Measurements from ENCODE around the gene SPZ1.

DNA sequence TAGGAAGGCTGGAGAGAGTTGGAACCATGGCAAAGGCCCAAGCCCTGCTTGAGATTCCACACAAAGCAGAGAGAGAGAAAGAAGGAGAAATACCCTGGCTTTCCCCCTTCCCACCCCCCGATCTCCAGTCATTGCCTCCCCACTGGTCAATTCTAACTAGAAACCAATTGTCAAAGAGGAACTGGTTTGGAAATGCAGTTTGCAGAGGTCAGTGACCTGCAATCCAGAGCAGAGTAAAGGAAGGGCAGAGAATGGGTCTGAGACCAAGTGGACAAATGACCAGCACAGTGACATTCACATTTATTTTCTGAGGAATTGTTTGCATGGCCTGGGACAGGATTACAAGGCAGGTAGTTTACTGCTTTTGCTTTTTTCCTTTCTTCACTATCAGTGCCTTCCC is 50.6 kb downstream of the SPZ1 start:
- TF ChIP-seq, protein P1, sequence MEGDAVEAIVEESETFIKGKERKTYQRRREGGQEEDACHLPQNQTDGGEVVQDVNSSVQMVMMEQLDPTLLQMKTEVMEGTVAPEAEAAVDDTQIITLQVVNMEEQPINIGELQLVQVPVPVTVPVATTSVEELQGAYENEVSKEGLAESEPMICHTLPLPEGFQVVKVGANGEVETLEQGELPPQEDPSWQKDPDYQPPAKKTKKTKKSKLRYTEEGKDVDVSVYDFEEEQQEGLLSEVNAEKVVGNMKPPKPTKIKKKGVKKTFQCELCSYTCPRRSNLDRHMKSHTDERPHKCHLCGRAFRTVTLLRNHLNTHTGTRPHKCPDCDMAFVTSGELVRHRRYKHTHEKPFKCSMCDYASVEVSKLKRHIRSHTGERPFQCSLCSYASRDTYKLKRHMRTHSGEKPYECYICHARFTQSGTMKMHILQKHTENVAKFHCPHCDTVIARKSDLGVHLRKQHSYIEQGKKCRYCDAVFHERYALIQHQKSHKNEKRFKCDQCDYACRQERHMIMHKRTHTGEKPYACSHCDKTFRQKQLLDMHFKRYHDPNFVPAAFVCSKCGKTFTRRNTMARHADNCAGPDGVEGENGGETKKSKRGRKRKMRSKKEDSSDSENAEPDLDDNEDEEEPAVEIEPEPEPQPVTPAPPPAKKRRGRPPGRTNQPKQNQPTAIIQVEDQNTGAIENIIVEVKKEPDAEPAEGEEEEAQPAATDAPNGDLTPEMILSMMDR (conservative IDR thresholded peaks at IDR 0.05; ENCODE audit: low read length), result no peak
- TF ChIP-seq EZH2phosphoT487 (IDR thresholded peaks at IDR 0.05; ENCODE audit: borderline replicate concordance, low read depth, low read length), result no peak
